Measurements from ENCODE around the gene GNA15.

GRCh38 chr19:3167533-3168272 is 31.9 kb downstream of the GNA15 start:
- TF ChIP-seq POLR2A (IDR thresholded peaks at IDR 0.05) (no peak), CTCF (IDR thresholded peaks at IDR 0.05) (no peak)

Data from sigmoid colon (tissue), 3 donors.